HG02610 (cell line): ENCODE data around the gene KCTD17.

Experiments used
- ATAC-seq: cut with Tn5 transposase; IDR thresholded peaks from one replicate; pipeline ENCODE4 v1.9.1; 2021; ENCODE audit warnings: mild to moderate bottlenecking, moderate library complexity; ENCODE audit not compliant: unreplicated experiment

Gene KCTD17

GRCh38 chr22:37020192-37020479 is 31.4 kb upstream of the KCTD17 start:
- ATAC-seq: no peak

- no peak for ATAC-seq
Observed at GRCh38 chr22:37021041-37021440, 30.5 kb upstream of the KCTD17 start.

GRCh38 chr22:37021710-37022482 is 29.6 kb upstream of the KCTD17 start:
- ATAC-seq: no peak

GRCh38 chr22:37022483-37023337 is 28.8 kb upstream of the KCTD17 start:
- ATAC-seq: no peak

- ATAC-seq: no peak
Observed at GRCh38 chr22:37023743-37024338, 27.7 kb upstream of the KCTD17 start.

GRCh38 chr22:37024339-37025157 is 27.0 kb upstream of the KCTD17 start:
- no peak for ATAC-seq

DNA sequence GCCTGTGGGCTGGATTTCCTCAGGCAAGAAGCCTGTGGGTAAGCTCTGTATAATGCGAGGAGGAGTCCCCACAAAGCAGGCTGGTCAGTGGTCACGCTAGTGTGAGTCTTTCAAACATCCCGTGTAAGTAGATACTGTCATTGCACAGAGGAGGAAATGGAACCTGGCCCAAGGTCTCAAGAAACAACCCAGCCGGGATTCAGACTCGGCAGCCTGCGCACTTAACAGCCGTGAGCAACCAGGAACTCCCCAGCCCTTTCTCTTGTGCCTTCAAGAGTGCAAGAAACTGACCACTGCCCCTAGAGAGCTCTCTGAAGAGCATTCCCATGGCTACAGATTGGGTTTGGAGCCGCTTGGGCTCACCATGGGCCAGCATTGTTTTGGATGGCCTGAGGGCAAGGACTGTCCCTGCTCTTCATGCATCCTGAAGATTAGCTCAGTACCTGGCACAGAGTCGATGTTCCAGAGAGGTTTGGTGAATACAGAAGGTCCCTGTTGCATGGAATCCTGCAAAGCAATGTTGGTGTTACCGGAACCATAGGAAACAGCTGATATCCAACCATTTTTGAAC is 26.0 kb upstream of the KCTD17 start:
- no peak for ATAC-seq

DNA sequence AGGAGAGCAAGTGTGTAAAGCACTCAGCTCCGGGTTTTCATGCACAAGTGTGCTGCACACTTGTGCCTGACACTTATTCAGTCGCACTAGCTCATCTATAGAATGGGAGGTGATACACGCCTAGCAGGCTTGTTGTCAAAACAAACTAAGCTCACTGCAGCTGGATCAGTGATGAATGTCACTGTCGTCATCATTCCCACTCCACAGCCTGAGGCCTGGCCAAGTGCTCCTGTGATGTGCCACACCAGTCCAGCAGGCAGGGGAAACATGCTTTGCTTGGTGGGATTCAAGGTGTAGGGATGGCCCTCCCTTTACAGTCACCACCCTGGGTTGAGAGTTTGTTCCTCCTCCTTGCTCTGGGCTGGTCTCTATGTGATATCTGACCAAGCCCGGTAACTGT is 25.2 kb upstream of the KCTD17 start:
- ATAC-seq: no peak

DNA sequence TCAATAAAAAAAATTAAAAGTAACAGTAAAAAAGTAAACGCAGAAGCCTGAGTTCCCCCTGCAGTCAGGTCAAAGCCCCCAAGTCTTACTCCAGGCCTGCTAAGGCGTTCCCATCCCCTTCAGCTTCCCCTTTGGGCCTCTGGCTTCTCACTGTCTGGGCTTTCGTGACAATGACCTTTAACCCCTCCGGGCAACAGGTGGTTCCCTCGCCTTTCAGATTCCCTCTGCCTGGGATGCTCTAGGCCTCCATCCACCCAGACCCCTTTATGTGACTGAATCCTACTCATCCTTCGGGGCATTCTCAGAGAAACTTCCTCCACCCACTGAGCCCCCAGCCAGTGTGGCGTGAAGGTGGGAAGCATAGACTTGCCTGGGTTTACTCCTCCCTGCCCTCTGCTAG is 24.0 kb upstream of the KCTD17 start:
- ATAC-seq: no peak

GRCh38 chr22:37028692-37029674 is 22.6 kb upstream of the KCTD17 start:
- ATAC-seq: no peak

- no peak for ATAC-seq
Observed at GRCh38 chr22:37030560-37031281, 20.8 kb upstream of the KCTD17 start.

GRCh38 chr22:37032134-37032534 is 19.4 kb upstream of the KCTD17 start:
- no peak for ATAC-seq

DNA sequence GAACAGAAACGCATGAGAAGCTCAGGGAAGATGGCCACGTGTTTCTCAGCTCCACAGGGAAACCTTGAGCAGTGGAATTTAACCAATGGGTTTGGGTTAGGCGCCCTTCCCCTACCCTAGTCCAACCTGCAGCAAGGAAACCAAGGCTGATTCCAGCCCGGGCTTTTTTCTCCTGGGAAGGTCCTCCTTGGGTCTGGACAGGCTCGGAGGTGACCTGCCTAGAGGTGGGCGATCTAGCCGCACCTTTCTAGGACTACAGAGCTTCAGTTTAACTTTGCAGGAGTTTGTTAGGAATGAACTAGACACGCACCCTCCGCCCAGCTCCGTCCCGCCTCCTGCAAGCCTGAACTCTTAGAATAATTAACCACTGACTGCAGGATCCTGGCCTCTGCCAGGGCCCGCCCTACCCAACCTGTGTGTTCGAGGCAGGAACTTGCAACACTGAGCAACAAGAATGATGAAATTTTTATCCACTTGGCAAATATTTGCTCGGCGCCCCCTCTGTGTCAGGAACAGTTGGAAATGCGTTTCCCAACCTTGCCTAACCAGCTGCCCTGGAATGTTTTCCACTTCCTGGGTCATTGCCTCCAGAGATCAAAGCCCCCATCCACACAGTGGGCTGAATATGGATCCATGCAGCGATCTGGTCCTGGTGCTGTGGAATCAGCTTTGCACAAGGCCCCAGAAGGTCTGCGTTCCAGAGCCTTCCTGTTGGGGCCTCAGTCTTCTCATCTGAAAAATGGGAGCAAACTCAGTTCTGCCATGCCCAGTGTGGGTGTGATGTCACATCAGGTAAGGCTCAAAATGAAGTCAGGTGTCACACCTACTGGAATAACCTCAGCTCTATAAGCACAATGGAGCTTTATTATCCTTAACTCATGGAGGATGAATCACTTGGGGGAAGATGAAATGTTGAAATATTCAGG is 18.7 kb upstream of the KCTD17 start:
- ATAC-seq: no peak

DNA sequence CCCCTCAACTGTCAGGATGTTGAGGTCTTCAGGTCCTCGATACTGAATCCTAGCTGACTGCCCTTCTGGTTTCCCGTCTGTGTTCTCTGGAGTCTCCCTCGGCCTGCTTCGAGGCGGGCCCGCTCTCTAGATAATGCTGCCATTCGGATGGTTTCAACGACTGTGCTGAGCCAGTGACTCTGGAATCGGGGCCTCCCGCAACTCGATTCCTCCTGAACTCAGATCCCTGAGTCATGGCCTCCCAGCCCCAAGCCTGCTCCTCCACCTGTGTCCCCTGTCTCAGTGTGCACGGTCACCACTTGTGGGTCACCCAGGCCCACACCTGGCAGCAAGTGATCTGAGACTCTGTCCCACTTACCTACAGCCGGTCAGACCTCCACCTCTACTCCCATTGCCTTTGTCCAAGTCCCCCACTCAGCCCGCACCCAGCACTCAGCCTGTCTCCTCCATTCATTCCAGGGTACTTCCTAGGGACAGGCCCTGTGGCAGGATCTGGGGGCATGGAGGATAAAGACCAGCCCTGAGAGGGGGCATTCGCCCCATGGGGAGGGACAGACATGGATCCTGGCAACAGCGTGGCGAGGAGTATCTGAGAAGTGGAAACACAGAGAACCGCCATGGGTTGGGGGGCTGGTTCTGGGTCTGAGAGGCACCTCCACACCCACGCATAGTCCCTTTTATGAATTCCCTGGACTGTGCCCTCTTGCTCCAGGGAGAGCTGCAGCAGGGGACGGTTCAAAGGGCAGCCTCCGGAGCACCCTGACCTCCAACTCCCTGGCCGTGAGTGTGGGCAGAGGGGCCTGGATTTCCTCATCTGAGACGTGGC is 17.7 kb upstream of the KCTD17 start:
- ATAC-seq: no peak

DNA sequence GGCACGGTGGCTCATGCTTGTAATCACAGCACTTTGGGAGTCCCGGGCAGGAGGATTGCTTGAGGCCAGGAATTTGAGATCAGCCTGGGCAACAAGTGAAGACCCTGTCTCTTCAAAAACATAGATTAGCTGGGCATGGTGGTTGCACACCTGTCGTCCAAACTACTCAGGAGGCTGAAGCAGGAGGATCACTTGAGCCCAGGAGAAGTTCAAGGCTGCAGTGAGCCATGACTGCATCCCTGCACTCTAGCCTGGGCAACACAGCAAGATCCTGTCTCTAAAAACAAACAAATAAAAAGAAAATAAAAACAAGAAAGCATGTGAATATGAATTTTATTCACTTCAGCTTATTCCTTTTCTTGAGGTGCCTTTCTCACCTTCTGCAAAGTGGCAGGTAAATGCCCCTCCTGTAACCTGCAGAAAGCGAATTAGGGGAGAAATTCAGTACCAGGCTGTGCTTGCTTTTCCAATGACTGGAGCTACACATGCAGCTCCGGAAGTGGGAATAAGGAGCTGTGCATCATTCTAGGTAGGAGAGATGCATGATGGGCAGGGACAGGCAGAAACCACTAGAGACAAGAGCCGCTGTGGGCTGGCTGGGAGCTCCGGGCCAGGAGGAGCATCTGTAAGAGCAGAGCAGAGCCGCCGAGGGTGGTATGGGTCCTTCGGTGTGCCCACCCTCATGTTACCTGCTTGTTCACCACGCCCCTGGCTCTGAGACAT is 14.7 kb upstream of the KCTD17 start:
- ATAC-seq: no peak

DNA sequence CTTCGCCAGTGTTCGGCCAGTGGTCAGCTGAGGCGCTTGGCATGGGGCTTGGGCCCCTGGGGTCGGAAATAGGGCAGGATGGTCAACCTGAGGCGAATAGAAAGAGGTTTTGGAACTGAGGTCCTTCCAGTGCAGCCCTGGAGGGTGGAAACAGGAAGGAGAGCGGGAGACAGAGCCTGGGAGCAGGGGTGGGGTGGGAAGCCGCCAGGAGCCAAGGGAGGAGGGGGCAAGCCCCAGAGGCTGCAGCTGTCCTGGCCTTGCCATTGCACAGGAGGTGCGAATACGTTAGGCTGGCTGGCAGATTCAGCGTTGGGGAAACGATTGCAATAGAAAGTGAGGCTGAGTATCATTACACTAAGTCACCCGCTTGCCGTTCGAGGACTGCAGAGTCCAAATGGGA is 13.9 kb upstream of the KCTD17 start:
- ATAC-seq: no peak
